ENCODE results near the gene BRMS1L. TPM values are rescaled to one million over a fixed set of nuclear protein-coding genes. Genes with fewer than 3 reads are reported as not detected.

Gene BRMS1L
- total RNA-seq, 4 donors from 2014 or later = 4.8 to 11.7 (median 8.3) TPM

DNA sequence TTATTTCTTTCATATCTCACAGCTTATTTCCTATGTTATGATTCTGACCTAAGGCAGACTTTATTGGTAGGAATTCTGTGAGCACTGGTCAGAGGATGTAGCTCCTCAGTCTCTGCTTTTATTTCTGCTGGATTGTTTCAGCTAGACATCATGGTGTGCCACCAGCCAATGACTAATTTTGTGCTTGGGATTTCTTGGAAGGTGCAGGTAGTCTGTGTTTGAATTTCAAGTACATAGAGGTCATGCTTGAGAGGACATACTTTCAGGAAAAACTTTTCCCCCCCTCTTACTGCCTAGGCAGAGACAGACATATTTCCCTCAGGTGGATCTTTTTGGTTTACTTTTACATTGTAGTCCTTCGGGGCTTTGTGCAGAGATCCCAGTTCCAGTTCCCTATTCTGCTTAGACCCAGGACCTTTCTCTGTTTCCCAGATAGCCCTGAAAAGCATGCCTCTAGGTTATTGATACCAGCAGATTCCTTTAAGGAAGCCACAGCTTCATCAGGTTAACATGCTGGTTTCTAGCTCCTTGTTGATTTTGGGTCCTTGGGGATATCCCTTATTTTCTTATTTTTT lies 28.6 kb downstream of the BRMS1L start:
- H3K4me3 ChIP-seq = no peak overlapping the region
- no peak for DNase-seq (ENCODE audit: low spot score in 2 of 2)
- WGBS, 2 donors = 81 to 95% methylated on average over 1 of the region's 1 CpG
- no peaks in the 10 kb centered on the region for H3K27me3 ChIP-seq
- no peaks in the 10 kb centered on the region for H3K4me1 ChIP-seq
- H3K36me3 ChIP-seq = peaks cover 0 to 48% (median 0%) of the 10 kb centered on the region in 3 donors
- H3K27ac ChIP-seq = no peak overlapping the region
- TF ChIP-seq EP300 (IDR thresholded peaks at IDR 0.05) = no peak
- TF ChIP-seq CTCF (IDR thresholded peaks at IDR 0.05) = no peak
- no peak for TF ChIP-seq POLR2A (IDR thresholded peaks at IDR 0.05)
- peaks cover 0 to 9% (median 0%) of the 10 kb centered on the region in 4 donors for H3K9me3 ChIP-seq

- DNase-seq (ENCODE audit: low spot score in 2 of 2) = no peak
- Histone ChIP-seq H3K36me3 (peaks cover 0 to 37% (median 0%) of the 10 kb centered on the region in 3 donors), H3K27me3 (no peaks in the 10 kb centered on the region), H3K4me3 (no peak overlapping the region), H3K9me3 (peaks cover 0 to 9% (median 0%) of the 10 kb centered on the region in 4 donors), H3K27ac (no peak overlapping the region), H3K4me1 (no peaks in the 10 kb centered on the region)
- 67 to 73% methylated on average over 6 of the region's 6 CpGs for WGBS, 2 donors
- TF ChIP-seq CTCF (IDR thresholded peaks at IDR 0.05) (no peak), EP300 (IDR thresholded peaks at IDR 0.05) (no peak), POLR2A (IDR thresholded peaks at IDR 0.05) (no peak)
Measured at GRCh38 chr14:35855876-35856481, 29.8 kb downstream of the BRMS1L start.

- H3K4me3 ChIP-seq = no peak overlapping the region
- H3K4me1 ChIP-seq = no peaks in the 10 kb centered on the region
- DNase-seq (ENCODE audit: low spot score in 2 of 2) = no peak
- TF ChIP-seq POLR2A (IDR thresholded peaks at IDR 0.05) (no peak), EP300 (IDR thresholded peaks at IDR 0.05) (no peak), CTCF (IDR thresholded peaks at IDR 0.05) (no peak)
- H3K27me3 ChIP-seq = no peaks in the 10 kb centered on the region
- no peak overlapping the region for H3K27ac ChIP-seq
- H3K36me3 ChIP-seq = peaks cover 0 to 31% (median 0%) of the 10 kb centered on the region in 3 donors
- WGBS, 2 donors = 94 to 97% methylated on average over 7 of the region's 7 CpGs
- no peaks in the 10 kb centered on the region for H3K9me3 ChIP-seq
Measured at GRCh38 chr14:35858521-35859209, 32.5 kb downstream of the BRMS1L start.

- TF ChIP-seq CTCF (IDR thresholded peaks at IDR 0.05) (no peak), POLR2A (IDR thresholded peaks at IDR 0.05) (no peak), EP300 (IDR thresholded peaks at IDR 0.05) (no peak)
- 65 to 82% methylated on average over 3 of the region's 3 CpGs for WGBS, 2 donors
- no peak for DNase-seq (ENCODE audit: low spot score in 2 of 2)
- H3K27me3 ChIP-seq = no peaks in the 10 kb centered on the region
- peaks cover 0 to 56% (median 0%) of the 10 kb centered on the region in 3 donors for H3K36me3 ChIP-seq
- no peak overlapping the region for H3K27ac ChIP-seq
- no peaks in the 10 kb centered on the region for H3K4me1 ChIP-seq
- no peak overlapping the region for H3K4me3 ChIP-seq
- H3K9me3 ChIP-seq = no peaks in the 10 kb centered on the region
Measured at GRCh38 chr14:35861204-35861868, 35.2 kb downstream of the BRMS1L start.
